Activated naive CD4-positive, alpha-beta T cell treated with anti-CD3 and anti-CD28 coated beads for 36 hours (primary cell): Measurements from ENCODE around the gene PPP3R1. TPM values are rescaled to one million over a fixed set of nuclear protein-coding genes. Genes with fewer than 3 reads are reported as not detected.

Source experiments
- CTCF ChIA-PET: fragments of 350-600 bp; sonication (Branson Sonifier 250); formaldehyde crosslinking; loops from one replicate; lab custom pipeline; 2021; ENCODE audit warnings: antibody characterized with exemption; lab: Charles Lee
- DNase-seq: peaks from one replicate; pipeline ENCODE4 v3.0.0-alpha.2; 2020
- H3K27ac Mint-ChIP-seq: one replicate; pipeline ENCODE4 v1.8.0; 2021; ENCODE audit warnings: mild to moderate bottlenecking, mixed read lengths
- H3K27me3 Mint-ChIP-seq: one replicate; pipeline ENCODE4 v1.8.0; 2021; ENCODE audit warnings: low read depth, mixed read lengths
- H3K36me3 Mint-ChIP-seq: one replicate; pipeline ENCODE4 v1.8.0; 2021; ENCODE audit warnings: low read depth, mixed read lengths
- H3K4me1 Mint-ChIP-seq: one replicate; pipeline ENCODE4 v1.8.0; 2021; ENCODE audit warnings: low read depth, mixed read lengths
- H3K4me3 Mint-ChIP-seq: one replicate; pipeline ENCODE4 v1.8.0; 2021; ENCODE audit warnings: mild to moderate bottlenecking, moderate library complexity, mixed read lengths
- H3K9me3 Mint-ChIP-seq: one replicate; pipeline ENCODE4 v1.8.0; 2021; ENCODE audit warnings: mixed read lengths
- intact Hi-C: fragments of 100-400 bp; cut with micrococcal nuclease; formaldehyde crosslinking; loops from one replicate; pipeline ENCODE4 v1.15.1; 2023
- total RNA-seq, 2 experiments: library from RNA; stranded (reverse); gene quantifications; one replicate each; pipeline ENCODE4 v1.2.3, GENCODE V29; 2021

Gene PPP3R1
- total RNA-seq, 2 experiments from 2014 or later = 61.3 to 63.5 TPM

DNA sequence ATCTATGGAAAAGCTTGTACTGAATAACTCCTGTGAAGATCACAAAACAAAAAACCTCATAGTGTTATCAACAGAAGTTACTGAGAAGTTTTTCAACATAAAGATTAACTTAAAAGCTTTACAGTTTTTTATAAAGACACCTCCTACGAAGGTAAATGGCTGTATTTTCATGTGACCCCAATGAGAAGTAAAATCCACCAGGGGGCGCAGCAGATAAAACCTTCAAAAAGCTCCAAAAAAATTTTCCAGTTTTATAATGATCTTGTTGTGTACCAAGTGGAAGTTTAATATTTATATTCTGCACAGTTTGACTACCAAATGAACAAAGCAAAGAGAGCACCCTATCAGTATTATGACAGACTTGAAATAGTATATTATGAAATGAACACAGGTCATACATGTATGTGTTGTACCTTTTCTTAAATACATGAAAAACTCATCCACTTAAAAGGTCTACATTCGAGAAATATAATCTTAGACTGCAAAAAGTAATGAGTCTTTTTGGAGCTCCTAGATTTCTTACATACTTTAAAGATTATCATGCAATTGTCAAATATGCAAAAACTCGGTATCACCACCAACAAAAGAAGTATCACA lies 56.1 kb downstream of the PPP3R1 start:
- CTCF ChIA-PET = interaction anchor here (0.6 to 3.4 kb wide), 25 partner anchors 10 to 1933 kb away, joined by 3 to 20 read pairs (median 5); partner anchors contain the start of gene PPP3R1
- H3K36me3 Mint-ChIP-seq = no peaks in the 10 kb centered on the region
- H3K9me3 Mint-ChIP-seq = no peaks in the 10 kb centered on the region
- H3K27ac Mint-ChIP-seq = no peak overlapping the region
- intact Hi-C loops = loop anchor here (1.0 to 2.0 kb wide), 3 partner anchors 29 to 87 kb away; no protein-coding TSS in a partner anchor
- H3K4me1 Mint-ChIP-seq = peaks cover 51% of the 10 kb centered on the region
- H3K27me3 Mint-ChIP-seq = no peaks in the 10 kb centered on the region
- no peak overlapping the region for H3K4me3 Mint-ChIP-seq
- peak; percentile 52 for DNase-seq

DNA sequence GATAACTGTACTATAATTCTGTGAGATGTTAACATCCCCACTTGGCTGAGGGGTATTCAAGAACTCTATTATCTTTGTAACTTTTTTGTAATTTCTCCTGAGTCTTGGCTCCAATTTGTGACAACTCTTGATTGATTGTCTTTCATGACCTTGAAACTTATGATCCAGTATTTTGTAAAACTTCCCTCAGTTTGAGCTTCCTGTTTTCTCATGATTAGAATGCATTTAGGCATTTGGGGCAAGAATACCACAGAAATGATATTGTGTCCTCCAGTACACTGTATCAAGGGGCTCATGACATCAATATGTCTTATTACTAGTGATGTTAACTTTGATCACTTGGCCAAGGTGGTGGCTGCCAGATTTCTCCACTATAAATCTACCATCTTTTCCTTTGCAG lies 57.2 kb downstream of the PPP3R1 start:
- no peaks in the 10 kb centered on the region for H3K27me3 Mint-ChIP-seq
- DNase-seq = no peak
- H3K4me3 Mint-ChIP-seq = no peak overlapping the region
- intact Hi-C loops = no loop called here
- CTCF ChIA-PET = interaction anchor here (0.6 to 3.4 kb wide), 9 partner anchors 10 to 190 kb away, joined by 3 to 20 read pairs (median 6); no protein-coding TSS in a partner anchor
- no peaks in the 10 kb centered on the region for H3K9me3 Mint-ChIP-seq
- H3K27ac Mint-ChIP-seq = no peak overlapping the region
- no peaks in the 10 kb centered on the region for H3K36me3 Mint-ChIP-seq
- peaks cover 53% of the 10 kb centered on the region for H3K4me1 Mint-ChIP-seq

DNA sequence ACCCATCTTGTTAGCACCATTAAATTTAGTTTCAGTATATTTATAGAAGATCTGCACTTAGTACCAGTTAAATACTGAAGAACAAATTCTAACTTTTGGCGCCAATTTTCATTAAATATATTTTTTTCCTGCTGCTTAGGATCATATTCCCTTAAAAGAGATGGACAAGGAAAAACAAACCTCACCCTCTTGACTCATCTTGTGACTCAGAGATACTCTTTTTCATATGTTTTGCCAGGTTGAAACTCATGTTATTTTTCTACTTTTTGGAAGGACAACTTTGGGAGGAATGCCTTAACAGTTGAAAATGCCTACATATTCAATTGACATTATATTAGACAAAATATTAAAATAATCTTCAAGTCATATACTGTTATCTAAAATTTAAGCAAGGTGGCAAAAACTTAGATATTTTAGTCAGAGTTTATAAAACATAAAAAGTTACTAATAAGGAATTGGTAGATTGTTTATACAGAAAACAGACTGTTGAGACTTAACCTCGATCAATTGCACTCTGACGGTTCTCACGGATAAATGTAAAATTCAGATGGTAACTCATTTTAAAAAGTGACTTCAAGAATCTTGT lies 58.5 kb downstream of the PPP3R1 start:
- DNase-seq = no peak
- Mint-ChIP-seq H3K4me1 (peaks cover 59% of the 10 kb centered on the region), H3K27me3 (no peaks in the 10 kb centered on the region), H3K9me3 (no peaks in the 10 kb centered on the region), H3K27ac (no peak overlapping the region), H3K4me3 (no peak overlapping the region), H3K36me3 (no peaks in the 10 kb centered on the region)
- intact Hi-C loops = no loop called here
- CTCF ChIA-PET = interaction anchor here (1.3 to 3.0 kb wide), 2 partner anchors 9 to 89 kb away, joined by 4 to 20 read pairs; no protein-coding TSS in a partner anchor

DNA sequence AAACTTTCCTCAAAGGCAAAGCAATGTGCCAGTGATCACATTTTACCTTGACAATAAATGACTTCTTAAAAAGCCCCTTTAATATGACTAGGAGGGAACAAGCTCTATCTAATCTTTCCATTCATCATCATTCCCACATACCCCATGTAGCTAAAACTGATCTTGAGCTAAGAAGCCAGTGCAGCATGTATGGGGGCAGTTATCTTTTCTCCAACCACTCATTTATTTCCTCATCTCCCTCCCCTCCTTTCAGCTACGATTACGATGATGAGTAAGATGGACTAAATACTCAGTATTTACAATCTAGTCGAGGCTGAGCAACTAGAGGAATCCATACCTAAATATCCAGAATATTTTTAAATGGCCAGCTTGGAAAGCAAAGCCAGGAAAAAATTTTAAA lies 59.2 kb downstream of the PPP3R1 start:
- Mint-ChIP-seq H3K9me3 (no peaks in the 10 kb centered on the region), H3K27me3 (no peaks in the 10 kb centered on the region), H3K4me1 (peaks cover 62% of the 10 kb centered on the region), H3K27ac (peak overlapping the region; percentile 6), H3K36me3 (no peaks in the 10 kb centered on the region), H3K4me3 (no peak overlapping the region)
- CTCF ChIA-PET = interaction anchor here (0.7 to 1.3 kb wide), 4 partner anchors 12 to 97 kb away, joined by 3 to 4 read pairs (median 3); no protein-coding TSS in a partner anchor
- intact Hi-C loops = no loop called here
- DNase-seq = no peak

DNA sequence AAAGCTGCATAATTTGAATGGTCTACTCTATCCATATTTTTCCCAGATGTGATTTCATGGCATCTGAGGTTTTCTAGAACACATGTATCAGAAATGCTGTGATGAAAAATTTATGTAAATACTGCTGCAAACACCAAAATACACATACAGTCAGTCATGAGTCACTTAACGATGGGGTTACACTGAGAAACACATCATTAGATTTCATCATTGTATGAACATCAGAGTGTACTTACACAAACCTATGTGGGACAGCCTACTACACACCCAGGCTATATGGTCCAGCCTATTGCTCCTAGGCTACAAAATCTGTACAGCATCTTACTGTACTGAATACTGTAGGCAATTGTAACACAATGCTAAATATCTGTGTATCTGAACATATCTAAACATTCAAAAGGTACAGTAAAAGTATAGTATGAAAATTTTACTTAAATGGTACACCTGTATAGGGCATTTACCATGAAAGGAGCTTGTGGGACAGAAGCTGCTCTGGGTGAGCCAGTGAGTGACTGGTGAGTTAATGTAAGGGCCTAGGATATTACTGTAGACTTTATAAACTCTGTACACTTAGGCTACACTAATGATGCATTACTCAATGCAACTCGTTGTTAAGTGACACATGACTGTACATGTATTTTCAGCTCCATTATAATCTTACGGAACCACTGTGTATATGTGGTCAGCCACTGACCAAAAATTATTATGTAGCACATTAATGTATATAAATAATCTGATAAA lies 61.2 kb downstream of the PPP3R1 start:
- intact Hi-C loops = loop anchor here (1.0 to 2.0 kb wide), 2 partner anchors 12 to 34 kb away; partner anchors contain the start of gene PNO1
- DNase-seq = no peak
- H3K27me3 Mint-ChIP-seq = no peaks in the 10 kb centered on the region
- peaks cover 65% of the 10 kb centered on the region for H3K4me1 Mint-ChIP-seq
- H3K36me3 Mint-ChIP-seq = peaks cover 2% of the 10 kb centered on the region
- CTCF ChIA-PET = interaction anchor here (2.7 kb wide), 1 partner anchor 13 kb away, joined by 7 read pairs; no protein-coding TSS in a partner anchor
- peak overlapping the region; percentile 43 for H3K27ac Mint-ChIP-seq
- H3K4me3 Mint-ChIP-seq = no peak overlapping the region
- H3K9me3 Mint-ChIP-seq = no peaks in the 10 kb centered on the region

DNA sequence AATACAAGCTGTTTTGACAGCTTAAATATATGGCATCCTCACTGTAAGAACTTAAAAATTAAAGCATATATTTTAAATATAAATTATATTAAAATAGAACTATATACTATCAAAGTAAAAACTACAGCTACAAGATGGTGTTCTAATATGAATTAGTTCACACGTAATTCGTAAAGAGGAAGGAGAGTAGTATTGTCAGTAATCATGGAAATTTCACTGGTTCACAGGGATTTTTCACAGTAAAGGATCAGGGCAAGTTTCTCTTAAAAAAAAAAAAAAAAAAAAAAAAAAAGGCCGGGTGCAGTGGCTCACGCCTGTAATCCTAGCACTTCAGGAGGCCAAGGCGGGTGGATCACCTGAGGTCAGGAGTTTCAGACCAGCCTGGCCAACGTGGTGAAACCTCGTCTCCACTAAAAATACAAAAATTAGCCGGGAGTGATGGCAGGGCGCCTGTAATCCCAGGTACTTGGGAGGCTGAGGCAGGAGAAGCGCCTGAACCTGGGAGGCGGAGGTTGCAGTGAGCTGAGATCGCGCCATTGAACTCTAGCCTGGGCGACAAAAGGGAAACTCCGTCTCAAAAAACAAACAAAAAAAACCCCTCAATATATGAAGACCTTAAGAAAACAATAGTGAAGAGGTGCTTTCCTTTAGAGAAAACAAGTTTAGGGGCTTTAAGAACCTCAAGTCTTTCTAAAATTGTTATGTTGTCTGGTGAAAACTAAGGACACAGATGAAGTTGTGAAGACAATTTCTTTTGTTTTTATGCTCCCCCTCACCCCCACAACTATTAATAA lies 62.1 kb downstream of the PPP3R1 start:
- Mint-ChIP-seq H3K27me3 (no peaks in the 10 kb centered on the region), H3K4me3 (no peak overlapping the region)

DNA sequence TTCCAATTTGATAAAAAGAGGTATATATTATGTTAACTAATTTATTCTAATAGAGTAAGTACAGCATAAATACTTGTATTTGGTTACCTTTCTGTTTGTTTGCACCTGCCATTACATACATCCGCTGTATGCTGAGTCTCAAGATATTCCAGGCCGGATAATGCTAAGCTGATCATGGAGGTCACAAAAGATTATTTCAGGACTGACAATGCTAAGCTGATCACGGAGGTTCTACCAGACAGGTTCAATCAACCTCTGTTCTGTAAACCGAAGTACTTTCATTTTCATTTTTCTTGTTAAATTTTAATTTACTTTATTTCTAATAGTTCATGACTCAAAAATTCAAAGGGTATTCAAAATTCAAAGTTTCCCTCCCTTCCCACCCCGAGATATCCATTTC lies 63.5 kb downstream of the PPP3R1 start:
- H3K9me3 Mint-ChIP-seq = no peaks in the 10 kb centered on the region
- H3K27me3 Mint-ChIP-seq = no peaks in the 10 kb centered on the region
- DNase-seq = no peak
- intact Hi-C loops = no loop called here
- peak overlapping the region; percentile 61 for H3K27ac Mint-ChIP-seq
- peaks cover 9% of the 10 kb centered on the region for H3K36me3 Mint-ChIP-seq
- CTCF ChIA-PET = interaction anchor here (0.5 to 2.7 kb wide), 4 partner anchors 11 to 49 kb away, joined by 4 to 7 read pairs (median 6); no protein-coding TSS in a partner anchor
- H3K4me3 Mint-ChIP-seq = peak overlapping the region; percentile 22
- peaks cover 54% of the 10 kb centered on the region for H3K4me1 Mint-ChIP-seq

More for the DNA sequence above, 62.1 kb downstream of the PPP3R1 start:
- H3K4me1 Mint-ChIP-seq = peaks cover 60% of the 10 kb centered on the region
- CTCF ChIA-PET = interaction anchor here (0.7 to 2.7 kb wide), 4 partner anchors 10 to 197 kb away, joined by 3 to 7 read pairs (median 6); no protein-coding TSS in a partner anchor
- H3K27ac Mint-ChIP-seq = peak overlapping the region; percentile 43
- peaks cover 7% of the 10 kb centered on the region for H3K36me3 Mint-ChIP-seq
- H3K9me3 Mint-ChIP-seq = no peaks in the 10 kb centered on the region
- intact Hi-C loops = loop anchor here (2.0 kb wide), 1 partner anchor 33 kb away; the partner anchor contains the start of gene PNO1
- no peak for DNase-seq

DNA sequence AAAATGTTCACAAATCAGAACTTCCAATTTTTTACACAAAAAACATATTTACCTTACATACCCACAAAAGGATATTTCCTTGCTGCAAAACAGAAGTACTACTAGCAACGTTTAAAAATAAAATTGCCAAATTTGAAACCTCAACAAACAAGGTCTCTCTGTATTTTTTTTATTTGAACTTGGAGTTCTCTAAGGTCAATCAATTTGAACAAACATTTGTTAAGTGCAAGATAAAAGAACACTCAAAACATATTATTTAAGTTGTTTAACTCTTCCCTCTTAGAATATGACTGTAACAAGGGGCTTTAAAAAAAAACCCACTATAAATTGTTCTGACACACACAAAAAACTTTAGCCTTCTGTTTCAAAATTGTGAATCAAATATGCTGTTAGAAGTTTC lies 65.0 kb downstream of the PPP3R1 start:
- CTCF ChIA-PET = interaction anchor here (1.8 kb wide), 1 partner anchor 18 kb away, joined by 9 read pairs; no protein-coding TSS in a partner anchor
- Mint-ChIP-seq H3K27ac (peak overlapping the region; percentile 1), H3K27me3 (no peaks in the 10 kb centered on the region), H3K36me3 (peaks cover 14% of the 10 kb centered on the region), H3K9me3 (no peaks in the 10 kb centered on the region), H3K4me3 (no peak overlapping the region), H3K4me1 (peaks cover 41% of the 10 kb centered on the region)
- intact Hi-C loops = no loop called here
- no peak for DNase-seq

DNA sequence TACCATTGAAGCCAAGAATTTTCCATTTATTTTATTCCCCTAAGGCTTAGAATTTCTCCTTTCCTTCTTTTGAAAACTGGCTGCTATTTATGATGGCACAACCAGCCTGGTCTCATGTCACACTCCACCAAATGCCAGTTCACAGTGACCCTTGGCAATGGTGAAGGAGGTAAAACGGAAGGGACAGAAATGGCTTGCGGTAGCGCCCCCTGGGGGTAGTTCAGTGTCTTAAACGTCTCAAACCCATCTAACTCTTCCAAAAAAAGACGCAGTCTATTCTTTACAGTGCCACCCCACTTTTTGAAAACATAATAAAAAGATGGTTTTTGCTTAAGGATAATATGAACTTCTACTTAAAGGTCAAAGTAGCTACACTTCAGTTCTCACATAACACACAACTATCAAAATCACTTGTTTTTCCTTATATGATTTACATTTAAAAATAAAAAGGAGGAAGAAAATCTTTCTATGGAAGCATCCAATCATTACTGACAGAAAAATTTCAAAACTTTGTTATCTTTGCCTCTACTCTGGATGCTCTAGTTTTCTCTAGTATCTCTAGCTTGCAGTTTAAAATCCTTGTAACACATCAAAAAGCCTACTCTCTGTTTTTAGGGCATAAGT lies 66.7 kb downstream of the PPP3R1 start:
- DNase-seq = peak; percentile 67
- H3K36me3 Mint-ChIP-seq = peaks cover 16% of the 10 kb centered on the region
- CTCF ChIA-PET = interaction anchor here (0.6 to 3.2 kb wide), 24 partner anchors 10 to 1590 kb away, joined by 3 to 20 read pairs (median 4); no protein-coding TSS in a partner anchor
- no peaks in the 10 kb centered on the region for H3K9me3 Mint-ChIP-seq
- H3K27ac Mint-ChIP-seq = no peak overlapping the region
- H3K4me1 Mint-ChIP-seq = peaks cover 32% of the 10 kb centered on the region
- H3K27me3 Mint-ChIP-seq = no peaks in the 10 kb centered on the region
- intact Hi-C loops = loop anchor here (2.0 kb wide), 1 partner anchor 63 kb away; no protein-coding TSS in a partner anchor
- no peak overlapping the region for H3K4me3 Mint-ChIP-seq

DNA sequence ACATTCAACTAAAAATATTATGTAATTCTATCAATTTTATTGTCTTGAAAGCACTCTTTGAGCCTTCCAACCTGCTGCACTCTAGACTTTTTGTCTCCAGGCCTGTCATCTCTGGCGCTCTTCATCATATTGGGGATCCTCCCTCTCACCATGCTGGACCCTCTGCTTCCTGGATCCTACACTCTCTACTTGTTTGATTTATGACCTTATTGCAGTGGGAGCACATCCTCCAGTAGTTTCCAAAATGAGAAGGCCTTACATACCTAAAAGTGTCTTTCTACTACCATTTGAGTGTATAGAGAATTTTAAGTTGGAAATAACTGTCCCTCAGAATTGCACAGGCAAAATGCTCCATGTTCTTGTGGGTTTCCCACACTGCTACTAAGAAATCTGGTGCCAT lies 69.4 kb downstream of the PPP3R1 start:
- Mint-ChIP-seq H3K4me3 (no peak overlapping the region), H3K9me3 (no peaks in the 10 kb centered on the region), H3K36me3 (peaks cover 20% of the 10 kb centered on the region), H3K27ac (no peak overlapping the region), H3K27me3 (no peaks in the 10 kb centered on the region), H3K4me1 (peaks cover 18% of the 10 kb centered on the region)
- CTCF ChIA-PET = interaction anchor here (1.4 kb wide), 1 partner anchor 61 kb away, joined by 4 read pairs; no protein-coding TSS in a partner anchor
- intact Hi-C loops = no loop called here
- no peak for DNase-seq
